HG03135 (cell line): Measurements from ENCODE around the gene OOSP3.

Experiments
- ATAC-seq: cut with Tn5 transposase; IDR thresholded peaks from one replicate; pipeline ENCODE4 v1.9.1; 2021; ENCODE audit warnings: mild to moderate bottlenecking, moderate library complexity; ENCODE audit not compliant: unreplicated experiment

Gene OOSP3

DNA sequence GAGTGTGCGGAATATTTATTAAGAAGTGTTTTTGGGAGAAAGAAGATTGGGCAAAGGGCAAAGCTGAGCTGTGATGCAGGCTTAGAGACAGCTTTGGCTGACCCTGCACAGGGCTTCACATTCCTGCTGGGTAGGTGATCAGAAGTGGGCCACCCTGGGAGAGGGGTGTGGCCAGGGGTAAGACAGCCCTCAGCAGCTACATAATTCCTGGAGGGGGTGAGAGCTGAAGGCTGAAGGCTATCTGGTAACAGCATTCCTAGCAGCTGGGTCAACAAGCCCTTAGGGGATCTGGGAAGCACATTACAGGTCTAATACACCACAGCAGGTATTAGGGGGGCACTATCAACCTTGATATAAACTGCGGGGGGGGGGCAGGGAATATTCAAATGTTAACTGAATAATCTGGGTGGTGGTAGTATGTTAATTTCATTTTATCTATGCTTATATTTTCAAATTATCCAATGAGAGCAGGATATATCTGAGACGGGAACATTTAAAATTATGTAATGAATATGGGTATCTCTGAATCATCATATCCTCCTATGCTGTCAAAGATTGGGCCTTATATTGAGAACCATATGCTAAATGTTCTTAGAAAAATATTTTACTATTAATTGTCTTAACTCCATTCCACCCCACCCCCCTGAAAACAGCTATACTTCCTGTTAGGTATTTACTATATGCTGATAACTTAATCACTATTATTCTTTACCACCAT is 65.6 kb downstream of the OOSP3 start:
- no peak for ATAC-seq

DNA sequence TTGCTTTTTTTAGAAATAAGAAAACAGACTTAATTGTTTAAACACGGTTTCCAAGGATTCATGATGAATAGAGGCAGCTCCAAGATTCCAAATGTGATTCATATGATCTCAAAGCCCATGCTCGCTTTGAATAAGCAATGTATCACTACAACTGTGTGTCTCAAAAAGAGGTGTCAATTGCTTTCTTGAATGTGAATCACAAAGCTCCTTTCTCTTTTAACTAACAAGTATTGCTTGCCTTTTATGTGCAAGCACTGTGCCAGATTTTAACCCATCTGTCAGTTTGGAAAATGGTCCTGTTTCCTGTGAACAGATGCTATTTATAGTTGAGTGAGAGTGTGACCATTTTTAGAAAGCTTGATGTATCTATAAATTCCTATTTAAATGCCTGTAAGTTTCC is 66.1 kb downstream of the OOSP3 start:
- no peak for ATAC-seq
